ENCODE measurements around the gene PTPN7.

GRCh38 chr1:202193614-202194327, 33.4 kb upstream of the PTPN7 start, which contains the start of gene LGR6:
- no peak for TF ChIP-seq CTCF (IDR thresholded peaks at IDR 0.05; ENCODE audit: low read depth, low read length, missing input control)
- TF ChIP-seq JUND (IDR thresholded peaks at IDR 0.05) = no peak
- TF ChIP-seq FOXA1 (IDR thresholded peaks at IDR 0.05) = no peak
- TF ChIP-seq RXRA (IDR thresholded peaks at IDR 0.05) = no peak
- TF ChIP-seq, protein P1, sequence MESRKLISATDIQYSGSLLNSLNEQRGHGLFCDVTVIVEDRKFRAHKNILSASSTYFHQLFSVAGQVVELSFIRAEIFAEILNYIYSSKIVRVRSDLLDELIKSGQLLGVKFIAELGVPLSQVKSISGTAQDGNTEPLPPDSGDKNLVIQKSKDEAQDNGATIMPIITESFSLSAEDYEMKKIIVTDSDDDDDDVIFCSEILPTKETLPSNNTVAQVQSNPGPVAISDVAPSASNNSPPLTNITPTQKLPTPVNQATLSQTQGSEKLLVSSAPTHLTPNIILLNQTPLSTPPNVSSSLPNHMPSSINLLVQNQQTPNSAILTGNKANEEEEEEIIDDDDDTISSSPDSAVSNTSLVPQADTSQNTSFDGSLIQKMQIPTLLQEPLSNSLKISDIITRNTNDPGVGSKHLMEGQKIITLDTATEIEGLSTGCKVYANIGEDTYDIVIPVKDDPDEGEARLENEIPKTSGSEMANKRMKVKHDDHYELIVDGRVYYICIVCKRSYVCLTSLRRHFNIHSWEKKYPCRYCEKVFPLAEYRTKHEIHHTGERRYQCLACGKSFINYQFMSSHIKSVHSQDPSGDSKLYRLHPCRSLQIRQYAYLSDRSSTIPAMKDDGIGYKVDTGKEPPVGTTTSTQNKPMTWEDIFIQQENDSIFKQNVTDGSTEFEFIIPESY (IDR thresholded peaks at IDR 0.05) = no peak
- no peak for TF ChIP-seq HNF4A (conservative IDR thresholded peaks at IDR 0.05)
- no peak for TF ChIP-seq ATF3 (IDR thresholded peaks at IDR 0.05)
- TF ChIP-seq, protein P2, sequence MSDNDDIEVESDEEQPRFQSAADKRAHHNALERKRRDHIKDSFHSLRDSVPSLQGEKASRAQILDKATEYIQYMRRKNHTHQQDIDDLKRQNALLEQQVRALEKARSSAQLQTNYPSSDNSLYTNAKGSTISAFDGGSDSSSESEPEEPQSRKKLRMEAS (IDR thresholded peaks at IDR 0.05) = no peak
- TF ChIP-seq GABPA (IDR thresholded peaks at IDR 0.05 in 1 of 2, conservative IDR thresholded peaks at IDR 0.05 in 1 of 2) = no peak
- no peak for TF ChIP-seq SP1 (IDR thresholded peaks at IDR 0.05)
- TF ChIP-seq TAF1 (conservative IDR thresholded peaks at IDR 0.05) = no peak
- TF ChIP-seq HNF4G (IDR thresholded peaks at IDR 0.05) = no peak
- no peak for TF ChIP-seq YY1 (IDR thresholded peaks at IDR 0.05)
- TF ChIP-seq EGR1 (IDR thresholded peaks at IDR 0.05; ENCODE audit: low read depth in 2 of 2) = no peak

All from liver (tissue), 3 donors.